ENCODE measurements around the gene CD24. TPM values are rescaled to one million over a fixed set of nuclear protein-coding genes. Genes with fewer than 3 reads are reported as not detected.
"Not testable (repeated sequence)": the region's sequence is repeated elsewhere in the genome, so short reads cannot be mapped to it uniquely, and the experiment has no call there.

The CD24 gene, protein sequence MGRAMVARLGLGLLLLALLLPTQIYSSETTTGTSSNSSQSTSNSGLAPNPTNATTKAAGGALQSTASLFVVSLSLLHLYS
- under 1 TPM; 0.22 to 0.31 TPM for total RNA-seq

DNA sequence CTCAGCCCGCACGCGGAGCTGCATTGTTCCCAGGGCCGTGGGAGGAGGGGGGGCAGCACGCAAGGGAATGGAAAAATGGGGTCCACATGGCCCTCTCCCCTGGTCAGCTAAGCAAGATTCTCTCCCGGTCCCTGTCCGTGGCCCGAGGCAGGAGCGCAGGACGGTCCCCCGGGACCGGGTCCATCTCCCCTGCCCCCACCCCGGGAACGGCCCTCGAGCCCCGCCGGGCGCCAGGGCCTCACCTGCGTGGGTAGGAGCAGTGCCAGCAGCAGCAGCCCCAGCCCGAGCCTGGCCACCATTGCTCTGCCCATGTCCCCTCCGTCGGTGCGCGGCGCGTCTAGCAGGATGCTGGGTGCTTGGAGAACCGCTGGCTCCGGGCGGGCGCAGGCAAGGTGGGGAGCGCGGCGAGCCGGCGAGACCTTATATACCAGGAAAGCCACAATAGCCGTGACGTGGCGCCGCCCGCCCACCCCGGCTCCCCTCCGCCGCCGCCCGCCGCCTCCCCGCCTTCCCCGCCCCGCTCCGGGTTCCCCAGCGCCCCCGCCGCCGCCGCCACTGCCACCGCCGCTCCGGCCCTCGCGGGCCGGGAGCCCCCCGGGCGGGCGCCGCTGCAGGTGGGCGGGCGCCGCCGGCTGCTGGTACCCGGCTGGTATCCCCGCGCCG lies at the start of gene CD24:
Gene CD24, minus strand, starts transcription at position 394 of the 663 bp plus-strand sequence. Its CDS starts 83 bp downstream, at position 311.
- ChIA-PET CTCF (no interaction called here), POLR2A (no interaction called here)
- H3K36me3 Mint-ChIP-seq (ENCODE audit: low read depth): no peaks in the 10 kb centered on the region
- DNase-seq: peak; percentile 14
- H3K4me3 Mint-ChIP-seq: peak within 1 kb of the TSS; percentile 16
- H3K9me3 Mint-ChIP-seq: no peaks in the 10 kb centered on the region
- peaks cover 6% of the 10 kb centered on the region for H3K4me1 Mint-ChIP-seq
- H3K27ac Mint-ChIP-seq: no peak within 1 kb of the TSS
- H3K27me3 Mint-ChIP-seq: peaks cover 64% of the 10 kb centered on the region

DNA sequence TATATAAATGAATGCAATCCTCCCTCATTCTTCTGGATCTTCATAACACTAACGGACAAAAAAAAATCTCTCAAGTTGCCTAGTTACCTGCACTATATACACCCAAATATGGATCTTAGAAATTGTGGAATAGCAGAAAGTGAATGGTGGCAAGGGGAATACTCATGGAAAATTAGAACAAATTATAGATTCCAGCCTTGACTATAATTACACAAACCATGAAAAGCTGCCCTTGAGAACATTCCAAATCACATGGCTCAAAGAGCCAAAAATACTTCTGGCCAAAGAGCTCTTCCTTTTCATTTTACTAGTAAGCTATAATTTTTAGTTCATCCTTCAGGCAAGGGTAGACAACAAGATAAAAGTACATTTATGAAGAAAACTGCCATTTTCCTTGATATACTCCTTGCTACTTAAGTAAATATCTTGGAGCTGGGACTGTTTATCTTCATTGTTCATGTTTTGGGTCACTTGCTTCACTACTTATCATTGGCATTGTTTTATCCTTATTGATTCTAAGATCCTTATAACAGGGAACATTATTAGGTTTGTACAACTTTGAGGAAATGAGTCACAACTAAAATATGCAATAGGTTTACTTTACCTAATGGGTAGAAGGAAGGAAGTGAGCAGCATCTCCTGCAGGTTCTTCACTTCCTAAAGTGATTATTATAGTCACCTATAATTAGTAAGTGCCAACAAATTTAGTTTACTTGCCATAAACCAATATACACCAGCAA lies 47.1 kb upstream of the CD24 start:
- Mint-ChIP-seq H3K27me3 (peaks cover 5% of the 10 kb centered on the region), H3K27ac (no peak overlapping the region), H3K4me3 (no peak overlapping the region), H3K9me3 (no peaks in the 10 kb centered on the region), H3K4me1 (no peaks in the 10 kb centered on the region), H3K36me3 (ENCODE audit: low read depth) (no peaks in the 10 kb centered on the region)
- POLR2A ChIA-PET: no interaction called here
- CTCF ChIA-PET: interaction anchor here (0.9 to 1.0 kb wide), 2 partner anchors 24 to 92 kb away, joined by 3 read pairs; no protein-coding TSS in a partner anchor
- no peak for DNase-seq

DNA sequence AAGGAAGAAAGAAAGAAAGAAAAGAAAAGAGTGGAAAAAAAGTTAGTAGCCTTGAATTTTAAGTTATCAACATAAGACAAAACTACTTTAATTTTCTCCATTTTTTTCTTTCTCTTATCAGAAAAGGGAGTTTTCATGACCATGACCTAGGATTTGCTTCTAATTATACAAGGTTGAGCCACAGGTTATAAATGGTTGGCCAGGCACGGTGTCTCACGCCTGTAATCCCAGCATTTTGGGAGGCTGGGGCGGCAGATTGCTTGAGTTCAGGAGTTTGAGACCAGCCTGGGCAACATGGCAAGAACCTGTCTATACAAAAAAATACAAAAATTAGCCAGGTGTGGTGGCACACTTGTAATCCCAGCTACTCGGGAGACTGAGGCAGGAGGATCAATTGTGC lies 45.7 kb upstream of the CD24 start:
- POLR2A ChIA-PET: no interaction called here
- CTCF ChIA-PET: no interaction called here

GRCh38 chr6:107019628-107020027 lies 45.1 kb upstream of the CD24 start:
- H3K4me3 Mint-ChIP-seq, H3K9me3 Mint-ChIP-seq: not testable (repeated sequence)

More for the DNA sequence above, 45.7 kb upstream of the CD24 start:
- Mint-ChIP-seq H3K4me3 (no peak overlapping the region), H3K27me3 (peaks cover 10% of the 10 kb centered on the region), H3K36me3 (ENCODE audit: low read depth) (no peaks in the 10 kb centered on the region), H3K9me3 (no peaks in the 10 kb centered on the region), H3K27ac (no peak overlapping the region), H3K4me1 (no peaks in the 10 kb centered on the region)
- no peak for DNase-seq

GRCh38 chr6:107019047-107019446 lies 44.5 kb upstream of the CD24 start:
- CTCF ChIA-PET: no interaction called here
- POLR2A ChIA-PET: no interaction called here
- Mint-ChIP-seq H3K27ac (no peak overlapping the region), H3K4me1 (no peaks in the 10 kb centered on the region), H3K9me3 (no peaks in the 10 kb centered on the region), H3K27me3 (peaks cover 10% of the 10 kb centered on the region), H3K4me3 (no peak overlapping the region), H3K36me3 (ENCODE audit: low read depth) (no peaks in the 10 kb centered on the region)
- DNase-seq: no peak

More at GRCh38 chr6:107019628-107020027, 45.1 kb upstream of the CD24 start:
- CTCF ChIA-PET; H3K4me1 Mint-ChIP-seq; DNase-seq; H3K27ac Mint-ChIP-seq; POLR2A ChIA-PET; H3K36me3 Mint-ChIP-seq (ENCODE audit: low read depth): not testable (repeated sequence)
- peaks cover 10% of the 10 kb centered on the region for H3K27me3 Mint-ChIP-seq

- Mint-ChIP-seq H3K4me1 (no peaks in the 10 kb centered on the region), H3K4me3 (no peak overlapping the region), H3K27ac (no peak overlapping the region), H3K36me3 (ENCODE audit: low read depth) (no peaks in the 10 kb centered on the region), H3K9me3 (no peaks in the 10 kb centered on the region), H3K27me3 (no peaks in the 10 kb centered on the region)
- CTCF ChIA-PET: interaction anchor here (1.3 kb wide), 1 partner anchor 20 kb away, joined by 4 read pairs; no protein-coding TSS in a partner anchor
- no peak for DNase-seq
- POLR2A ChIA-PET: no interaction called here
These were observed 35.0 kb upstream of the CD24 start for GRCh38 chr6:107009499-107009898.

GRCh38 chr6:106997392-106998158 lies 23.0 kb upstream of the CD24 start:
- Mint-ChIP-seq H3K9me3 (no peaks in the 10 kb centered on the region), H3K27me3 (peaks cover 2% of the 10 kb centered on the region), H3K4me1 (peaks cover 4% of the 10 kb centered on the region), H3K4me3 (no peak overlapping the region), H3K27ac (no peak overlapping the region), H3K36me3 (ENCODE audit: low read depth) (no peaks in the 10 kb centered on the region)
- CTCF ChIA-PET: interaction anchor here (0.6 to 1.4 kb wide), 13 partner anchors 8 to 662 kb away, joined by 3 to 4 read pairs (median 3); partner anchors contain the start of gene MTRES1
- peak; percentile 67 for DNase-seq
- POLR2A ChIA-PET: no interaction called here

GRCh38 chr6:106995640-106996039 lies 21.1 kb upstream of the CD24 start:
- no peaks in the 10 kb centered on the region for H3K9me3 Mint-ChIP-seq
- H3K4me1 Mint-ChIP-seq: peaks cover 4% of the 10 kb centered on the region
- no peak overlapping the region for H3K27ac Mint-ChIP-seq
- H3K36me3 Mint-ChIP-seq (ENCODE audit: low read depth): no peaks in the 10 kb centered on the region
- DNase-seq: no peak
- POLR2A ChIA-PET: no interaction called here
- CTCF ChIA-PET: interaction anchor here (0.6 kb wide), 1 partner anchor 1174 kb away, joined by 3 read pairs; no protein-coding TSS in a partner anchor
- H3K27me3 Mint-ChIP-seq: peaks cover 1% of the 10 kb centered on the region
- no peak overlapping the region for H3K4me3 Mint-ChIP-seq

DNA sequence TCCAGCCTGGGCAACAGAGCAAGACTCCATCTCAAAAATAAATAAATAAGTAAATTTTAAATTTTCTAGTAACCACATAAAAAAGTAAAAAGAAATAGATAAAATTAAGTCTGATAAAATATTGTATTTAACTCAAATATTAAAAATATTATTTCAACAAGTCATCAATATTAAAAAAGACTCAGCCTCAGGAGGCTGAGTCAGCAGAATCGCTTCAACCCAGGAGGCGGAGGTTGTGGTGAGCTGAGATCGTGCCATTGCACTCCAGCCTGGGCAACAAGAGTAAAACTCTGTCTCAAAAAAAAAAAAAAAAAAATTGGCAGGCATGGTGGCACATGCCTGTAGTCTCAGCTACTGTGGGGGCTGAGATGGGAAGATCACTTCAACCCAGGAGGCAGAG lies 15.2 kb upstream of the CD24 start:
- H3K4me3 Mint-ChIP-seq; H3K9me3 Mint-ChIP-seq; H3K36me3 Mint-ChIP-seq (ENCODE audit: low read depth); POLR2A ChIA-PET; H3K4me1 Mint-ChIP-seq; DNase-seq; H3K27me3 Mint-ChIP-seq; H3K27ac Mint-ChIP-seq: not testable (repeated sequence)
- CTCF ChIA-PET: interaction anchor here (1.0 to 1.5 kb wide), 4 partner anchors 8 to 650 kb away, joined by 3 to 4 read pairs (median 4); no protein-coding TSS in a partner anchor

GRCh38 chr6:106988664-106989063 lies 14.1 kb upstream of the CD24 start:
- ChIA-PET CTCF (interaction anchor here (1.1 to 1.5 kb wide), 2 partner anchors 9 to 20 kb away, joined by 4 read pairs; no protein-coding TSS in a partner anchor), POLR2A (no interaction called here)
- Mint-ChIP-seq H3K9me3 (no peaks in the 10 kb centered on the region), H3K27ac (no peak overlapping the region), H3K4me1 (no peaks in the 10 kb centered on the region), H3K27me3 (peaks cover 7% of the 10 kb centered on the region), H3K36me3 (ENCODE audit: low read depth) (no peaks in the 10 kb centered on the region), H3K4me3 (no peak overlapping the region)
- DNase-seq: no peak

DNA sequence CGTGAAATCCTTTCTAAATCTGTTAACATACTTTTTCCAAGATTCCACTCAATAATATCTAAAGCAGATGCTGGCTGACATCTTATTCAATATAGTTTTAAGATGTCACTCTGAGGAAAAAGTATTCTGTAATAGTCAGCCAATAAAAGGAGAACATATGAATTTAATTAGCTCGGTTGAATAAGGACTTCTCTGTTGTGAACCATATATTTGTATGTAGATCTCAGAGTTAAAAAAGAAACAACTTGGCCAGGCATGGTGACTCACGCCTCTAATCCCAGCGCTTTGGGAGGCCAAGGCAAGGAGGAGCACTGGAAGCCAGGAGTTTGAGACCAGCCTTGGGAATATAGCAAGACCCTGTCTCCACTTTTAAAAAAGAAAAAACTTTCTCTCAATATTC lies 7.4 kb upstream of the CD24 start:
- peaks cover 24% of the 10 kb centered on the region for H3K27me3 Mint-ChIP-seq
- H3K36me3 Mint-ChIP-seq (ENCODE audit: low read depth): no peaks in the 10 kb centered on the region
- ChIA-PET CTCF (no interaction called here), POLR2A (no interaction called here)
- no peak overlapping the region for H3K27ac Mint-ChIP-seq
- no peak overlapping the region for H3K4me3 Mint-ChIP-seq
- no peak for DNase-seq
- H3K4me1 Mint-ChIP-seq: no peaks in the 10 kb centered on the region
- no peaks in the 10 kb centered on the region for H3K9me3 Mint-ChIP-seq

GRCh38 chr6:106980926-106981325 lies 6.4 kb upstream of the CD24 start:
- no peak for DNase-seq
- POLR2A ChIA-PET: no interaction called here
- Mint-ChIP-seq H3K9me3 (no peaks in the 10 kb centered on the region), H3K36me3 (ENCODE audit: low read depth) (no peaks in the 10 kb centered on the region), H3K4me3 (no peak overlapping the region), H3K27ac (no peak overlapping the region), H3K27me3 (peaks cover 34% of the 10 kb centered on the region), H3K4me1 (peaks cover under 1% of the 10 kb centered on the region)
- CTCF ChIA-PET: no interaction called here

Measured in activated CD4-positive, alpha-beta T cell treated with anti-CD3 and anti-CD28 coated beads, Interleukin-2, amount 10 ng/mL, durations not matched to agents 7 days and 5 days (primary cell).